HG03066 (cell line): ENCODE measurements around the gene TSHZ2.
"Not testable (repeated sequence)": the region's sequence is repeated elsewhere in the genome, so short reads cannot be mapped to it uniquely, and the experiment has no call there.

ENCODE experiments used
- ATAC-seq: cut with Tn5 transposase; IDR thresholded peaks from one replicate; pipeline ENCODE4 v1.9.1; 2021; ENCODE audit warnings: low read depth; ENCODE audit not compliant: unreplicated experiment

TSHZ2 gene

GRCh38 chr20:53422039-53422438 lies 449.9 kb downstream of the TSHZ2 start:
- no peak for ATAC-seq

GRCh38 chr20:53423587-53424146 lies 451.5 kb downstream of the TSHZ2 start:
- ATAC-seq, result no peak

GRCh38 chr20:53425481-53425880 lies 453.3 kb downstream of the TSHZ2 start:
- no peak for ATAC-seq

- ATAC-seq, result no peak
These were observed 453.8 kb downstream of the TSHZ2 start for GRCh38 chr20:53425941-53426340.

- ATAC-seq, result no peak
These were observed 454.7 kb downstream of the TSHZ2 start for GRCh38 chr20:53426766-53427312.

- no peak for ATAC-seq
These were observed 455.8 kb downstream of the TSHZ2 start for GRCh38 chr20:53427951-53428350.

GRCh38 chr20:53428588-53428987 lies 456.4 kb downstream of the TSHZ2 start:
- ATAC-seq, result no peak

- ATAC-seq, result no peak
These were observed 456.8 kb downstream of the TSHZ2 start for GRCh38 chr20:53428996-53429395.

- no peak for ATAC-seq
These were observed 462.5 kb downstream of the TSHZ2 start for GRCh38 chr20:53434662-53435061.

- ATAC-seq, result not testable (repeated sequence)
These were observed 464.8 kb downstream of the TSHZ2 start for GRCh38 chr20:53436927-53437326.

- no peak for ATAC-seq
These were observed 466.2 kb downstream of the TSHZ2 start for GRCh38 chr20:53438368-53438767.

- ATAC-seq, result no peak
These were observed 466.9 kb downstream of the TSHZ2 start for GRCh38 chr20:53439046-53439445.

- ATAC-seq, result no peak
These were observed 467.5 kb downstream of the TSHZ2 start for GRCh38 chr20:53439616-53440015.

GRCh38 chr20:53444401-53445149 lies 472.4 kb downstream of the TSHZ2 start:
- ATAC-seq, result no peak

- no peak for ATAC-seq
These were observed 473.2 kb downstream of the TSHZ2 start for GRCh38 chr20:53445321-53445731.

GRCh38 chr20:53445932-53446331 lies 473.8 kb downstream of the TSHZ2 start:
- no peak for ATAC-seq

GRCh38 chr20:53447316-53447715 lies 475.2 kb downstream of the TSHZ2 start:
- no peak for ATAC-seq

- no peak for ATAC-seq
These were observed 476.3 kb downstream of the TSHZ2 start for GRCh38 chr20:53448426-53448825.

GRCh38 chr20:53448875-53449274 lies 476.7 kb downstream of the TSHZ2 start:
- no peak for ATAC-seq

- no peak for ATAC-seq
These were observed 480.9 kb downstream of the TSHZ2 start for GRCh38 chr20:53453076-53453475.

GRCh38 chr20:53454675-53455276 lies 482.6 kb downstream of the TSHZ2 start:
- no peak for ATAC-seq
